Measurements from ENCODE around the gene CNIH2. TPM values are rescaled to one million over a fixed set of nuclear protein-coding genes. Genes with fewer than 3 reads are reported as not detected.

CNIH2 gene
- total RNA-seq, 1 donor from 2014 or later: 12.2 TPM

DNA sequence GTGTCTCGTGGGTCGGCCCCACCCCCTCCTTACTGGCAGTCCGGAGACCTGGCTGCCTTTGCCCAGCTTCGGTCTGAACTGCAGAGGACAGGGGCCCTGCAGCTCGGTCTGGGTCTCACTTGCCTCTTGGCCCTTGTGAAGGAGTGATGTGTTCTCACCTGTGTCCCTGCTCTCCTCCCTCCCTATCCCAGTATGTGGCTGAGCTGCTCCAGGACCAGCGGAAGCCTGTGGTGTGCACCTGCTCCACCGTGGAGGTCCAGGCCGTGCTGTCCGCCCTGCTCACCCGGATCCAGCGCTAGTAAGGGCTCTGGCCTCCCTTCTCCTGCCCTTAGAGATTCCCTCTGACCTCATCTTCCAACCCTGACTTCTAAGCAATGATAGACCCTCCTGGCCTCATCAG is 45.2 kb upstream of the CNIH2 start:
- H3K4me1 Mint-ChIP-seq (ENCODE audit: low read depth, unreplicated experiment): no peaks in the 10 kb centered on the region
- H3K9me3 ChIP-seq (ENCODE audit: insufficient read depth, low read depth, low read length): no peaks in the 10 kb centered on the region
- FAIRE-seq (no peak), DNase-seq (ENCODE audit: low read depth) (no peak)
- H3K27me3 Mint-ChIP-seq (ENCODE audit: low read depth, unreplicated experiment): peaks cover 2% of the 10 kb centered on the region
- no peaks in the 10 kb centered on the region for H3K9me3 Mint-ChIP-seq (ENCODE audit: unreplicated experiment)
- H3K4me2 ChIP-seq (ENCODE audit: low read length): no peak overlapping the region
- no peaks in the 10 kb centered on the region for H3K79me2 ChIP-seq (ENCODE audit: insufficient read depth, low read length)
- no peaks in the 10 kb centered on the region for H3K27me3 ChIP-seq (ENCODE audit: insufficient read depth, low read length)
- no peak overlapping the region for H3K27ac ChIP-seq (ENCODE audit: low read depth, low read length)
- H3K4me3 Mint-ChIP-seq (ENCODE audit: unreplicated experiment): no peak overlapping the region
- no peaks in the 10 kb centered on the region for H4K20me1 ChIP-seq (ENCODE audit: insufficient read depth, low read length)
- no peak for TF ChIP-seq EZH2 (IDR thresholded peaks at IDR 0.05; ENCODE audit: insufficient read depth, low read length)
- TF ChIP-seq, protein P1, sequence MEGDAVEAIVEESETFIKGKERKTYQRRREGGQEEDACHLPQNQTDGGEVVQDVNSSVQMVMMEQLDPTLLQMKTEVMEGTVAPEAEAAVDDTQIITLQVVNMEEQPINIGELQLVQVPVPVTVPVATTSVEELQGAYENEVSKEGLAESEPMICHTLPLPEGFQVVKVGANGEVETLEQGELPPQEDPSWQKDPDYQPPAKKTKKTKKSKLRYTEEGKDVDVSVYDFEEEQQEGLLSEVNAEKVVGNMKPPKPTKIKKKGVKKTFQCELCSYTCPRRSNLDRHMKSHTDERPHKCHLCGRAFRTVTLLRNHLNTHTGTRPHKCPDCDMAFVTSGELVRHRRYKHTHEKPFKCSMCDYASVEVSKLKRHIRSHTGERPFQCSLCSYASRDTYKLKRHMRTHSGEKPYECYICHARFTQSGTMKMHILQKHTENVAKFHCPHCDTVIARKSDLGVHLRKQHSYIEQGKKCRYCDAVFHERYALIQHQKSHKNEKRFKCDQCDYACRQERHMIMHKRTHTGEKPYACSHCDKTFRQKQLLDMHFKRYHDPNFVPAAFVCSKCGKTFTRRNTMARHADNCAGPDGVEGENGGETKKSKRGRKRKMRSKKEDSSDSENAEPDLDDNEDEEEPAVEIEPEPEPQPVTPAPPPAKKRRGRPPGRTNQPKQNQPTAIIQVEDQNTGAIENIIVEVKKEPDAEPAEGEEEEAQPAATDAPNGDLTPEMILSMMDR (IDR thresholded peaks at IDR 0.05; ENCODE audit: insufficient read depth, low read depth, low read length): no peak
- no peak overlapping the region for H3K9ac ChIP-seq (ENCODE audit: low read length)
- peaks cover 32% of the 10 kb centered on the region for H3K36me3 Mint-ChIP-seq (ENCODE audit: low read depth, unreplicated experiment)
- H2AFZ ChIP-seq (ENCODE audit: low read depth, low read length): no peak overlapping the region
- no peak overlapping the region for H3K4me3 ChIP-seq (ENCODE audit: insufficient read depth, low read depth, low read length)
- peaks cover 20% of the 10 kb centered on the region for H3K36me3 ChIP-seq (ENCODE audit: insufficient read depth, low read length)
- H3K27ac Mint-ChIP-seq (ENCODE audit: unreplicated experiment): no peak overlapping the region
- H3K4me1 ChIP-seq (ENCODE audit: insufficient read depth, low read length): no peaks in the 10 kb centered on the region

GRCh38 chr11:66233301-66233700 is 44.7 kb upstream of the CNIH2 start:
- H3K27ac ChIP-seq (ENCODE audit: low read depth, low read length): no peak overlapping the region
- FAIRE-seq (no peak), DNase-seq (ENCODE audit: low read depth) (no peak)
- TF ChIP-seq EZH2 (IDR thresholded peaks at IDR 0.05; ENCODE audit: insufficient read depth, low read length): no peak
- TF ChIP-seq, protein P1 (IDR thresholded peaks at IDR 0.05; ENCODE audit: insufficient read depth, low read depth, low read length): no peak
- H4K20me1 ChIP-seq (ENCODE audit: insufficient read depth, low read length): no peaks in the 10 kb centered on the region
- no peak overlapping the region for H2AFZ ChIP-seq (ENCODE audit: low read depth, low read length)
- H3K36me3 Mint-ChIP-seq (ENCODE audit: low read depth, unreplicated experiment): peaks cover 32% of the 10 kb centered on the region
- H3K36me3 ChIP-seq (ENCODE audit: insufficient read depth, low read length): peaks cover 14% of the 10 kb centered on the region
- H3K27me3 ChIP-seq (ENCODE audit: insufficient read depth, low read length): no peaks in the 10 kb centered on the region
- H3K79me2 ChIP-seq (ENCODE audit: insufficient read depth, low read length): no peaks in the 10 kb centered on the region
- H3K4me1 Mint-ChIP-seq (ENCODE audit: low read depth, unreplicated experiment): no peaks in the 10 kb centered on the region
- H3K9ac ChIP-seq (ENCODE audit: low read length): no peak overlapping the region
- no peaks in the 10 kb centered on the region for H3K9me3 ChIP-seq (ENCODE audit: insufficient read depth, low read depth, low read length)
- peaks cover 2% of the 10 kb centered on the region for H3K27me3 Mint-ChIP-seq (ENCODE audit: low read depth, unreplicated experiment)
- no peak overlapping the region for H3K4me3 Mint-ChIP-seq (ENCODE audit: unreplicated experiment)
- no peak overlapping the region for H3K27ac Mint-ChIP-seq (ENCODE audit: unreplicated experiment)
- no peaks in the 10 kb centered on the region for H3K4me1 ChIP-seq (ENCODE audit: insufficient read depth, low read length)
- no peak overlapping the region for H3K4me2 ChIP-seq (ENCODE audit: low read length)
- H3K9me3 Mint-ChIP-seq (ENCODE audit: unreplicated experiment): no peaks in the 10 kb centered on the region
- H3K4me3 ChIP-seq (ENCODE audit: insufficient read depth, low read depth, low read length): no peak overlapping the region

GRCh38 chr11:66235141-66235540 is 42.8 kb upstream of the CNIH2 start:
- TF ChIP-seq, protein P1 (IDR thresholded peaks at IDR 0.05; ENCODE audit: insufficient read depth, low read depth, low read length): no peak
- TF ChIP-seq EZH2 (IDR thresholded peaks at IDR 0.05; ENCODE audit: insufficient read depth, low read length): no peak
- H3K79me2 ChIP-seq (ENCODE audit: insufficient read depth, low read length): no peaks in the 10 kb centered on the region
- Mint-ChIP-seq H3K4me1 (ENCODE audit: low read depth, unreplicated experiment) (no peaks in the 10 kb centered on the region), H3K27ac (ENCODE audit: unreplicated experiment) (no peak overlapping the region), H3K4me3 (ENCODE audit: unreplicated experiment) (peak overlapping the region; percentile 27), H3K36me3 (ENCODE audit: low read depth, unreplicated experiment) (peaks cover 33% of the 10 kb centered on the region), H3K27me3 (ENCODE audit: low read depth, unreplicated experiment) (peaks cover 2% of the 10 kb centered on the region), H3K9me3 (ENCODE audit: unreplicated experiment) (no peaks in the 10 kb centered on the region)
- H2AFZ ChIP-seq (ENCODE audit: low read depth, low read length): no peak overlapping the region
- H3K9ac ChIP-seq (ENCODE audit: low read length): no peak overlapping the region
- no peaks in the 10 kb centered on the region for H3K27me3 ChIP-seq (ENCODE audit: insufficient read depth, low read length)
- H3K27ac ChIP-seq (ENCODE audit: low read depth, low read length): no peak overlapping the region
- no peaks in the 10 kb centered on the region for H3K4me1 ChIP-seq (ENCODE audit: insufficient read depth, low read length)
- DNase-seq (ENCODE audit: low read depth) (no peak), FAIRE-seq (no peak)
- peaks cover 19% of the 10 kb centered on the region for H3K36me3 ChIP-seq (ENCODE audit: insufficient read depth, low read length)
- H3K4me3 ChIP-seq (ENCODE audit: insufficient read depth, low read depth, low read length): no peak overlapping the region
- no peaks in the 10 kb centered on the region for H3K9me3 ChIP-seq (ENCODE audit: insufficient read depth, low read depth, low read length)
- no peaks in the 10 kb centered on the region for H4K20me1 ChIP-seq (ENCODE audit: insufficient read depth, low read length)
- H3K4me2 ChIP-seq (ENCODE audit: low read length): no peak overlapping the region
